ENCODE data around the gene EPS8L1.

EPS8L1 gene

GRCh38 chr19:55099557-55100506 is 24.2 kb downstream of the EPS8L1 start:
- Histone ChIP-seq H3K79me2 (ENCODE audit: insufficient read depth, low read length) (no peaks in the 10 kb centered on the region), H3F3A (ENCODE audit: insufficient read depth, low read length) (no peaks in the 10 kb centered on the region), H3K4me3 (ENCODE audit: low read depth, low read length, poor library complexity, severe bottlenecking) (no peak overlapping the region), H4K20me1 (ENCODE audit: insufficient read depth, low read length) (no peaks in the 10 kb centered on the region), H3K36me3 (ENCODE audit: insufficient read depth, low read length) (peaks cover 20% of the 10 kb centered on the region), H3K4me1 (ENCODE audit: insufficient read depth, low read length, severe bottlenecking) (peaks cover 11% of the 10 kb centered on the region), H3K27ac (ENCODE audit: low read depth, low read length, poor library complexity, severe bottlenecking) (no peak overlapping the region), H3K9me3 (ENCODE audit: low read length) (peaks cover 4% of the 10 kb centered on the region; the same call in 1 of the 2 replicates), H3K9ac (ENCODE audit: low read length) (no peak overlapping the region), H3K27me3 (ENCODE audit: insufficient read depth, low read length) (no peaks in the 10 kb centered on the region), H3K4me2 (ENCODE audit: low read length) (no peak overlapping the region), H2AFZ (ENCODE audit: low read length) (no peak overlapping the region), H3K9me2 (ENCODE audit: low read depth, low read length) (no peaks in the 10 kb centered on the region)
- TF ChIP-seq, protein P1, sequence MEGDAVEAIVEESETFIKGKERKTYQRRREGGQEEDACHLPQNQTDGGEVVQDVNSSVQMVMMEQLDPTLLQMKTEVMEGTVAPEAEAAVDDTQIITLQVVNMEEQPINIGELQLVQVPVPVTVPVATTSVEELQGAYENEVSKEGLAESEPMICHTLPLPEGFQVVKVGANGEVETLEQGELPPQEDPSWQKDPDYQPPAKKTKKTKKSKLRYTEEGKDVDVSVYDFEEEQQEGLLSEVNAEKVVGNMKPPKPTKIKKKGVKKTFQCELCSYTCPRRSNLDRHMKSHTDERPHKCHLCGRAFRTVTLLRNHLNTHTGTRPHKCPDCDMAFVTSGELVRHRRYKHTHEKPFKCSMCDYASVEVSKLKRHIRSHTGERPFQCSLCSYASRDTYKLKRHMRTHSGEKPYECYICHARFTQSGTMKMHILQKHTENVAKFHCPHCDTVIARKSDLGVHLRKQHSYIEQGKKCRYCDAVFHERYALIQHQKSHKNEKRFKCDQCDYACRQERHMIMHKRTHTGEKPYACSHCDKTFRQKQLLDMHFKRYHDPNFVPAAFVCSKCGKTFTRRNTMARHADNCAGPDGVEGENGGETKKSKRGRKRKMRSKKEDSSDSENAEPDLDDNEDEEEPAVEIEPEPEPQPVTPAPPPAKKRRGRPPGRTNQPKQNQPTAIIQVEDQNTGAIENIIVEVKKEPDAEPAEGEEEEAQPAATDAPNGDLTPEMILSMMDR (IDR thresholded peaks at IDR 0.05; ENCODE audit: low read length), result peak; percentile 43; the same call in 1 of the 2 replicates
- no peak for TF ChIP-seq EZH2 (IDR thresholded peaks at IDR 0.05; ENCODE audit: borderline replicate concordance, low read length)

- Histone ChIP-seq H3K9me3 (ENCODE audit: low read length) (peaks cover 4% of the 10 kb centered on the region; the same call in 1 of the 2 replicates), H3K4me2 (ENCODE audit: low read length) (no peak overlapping the region), H3K9ac (ENCODE audit: low read length) (no peak overlapping the region), H3K4me3 (ENCODE audit: low read depth, low read length, poor library complexity, severe bottlenecking) (no peak overlapping the region), H3K4me1 (ENCODE audit: insufficient read depth, low read length, severe bottlenecking) (peaks cover 11% of the 10 kb centered on the region), H3K36me3 (ENCODE audit: insufficient read depth, low read length) (peaks cover 19% of the 10 kb centered on the region), H3K27me3 (ENCODE audit: insufficient read depth, low read length) (no peaks in the 10 kb centered on the region), H3K79me2 (ENCODE audit: insufficient read depth, low read length) (no peaks in the 10 kb centered on the region), H4K20me1 (ENCODE audit: insufficient read depth, low read length) (no peaks in the 10 kb centered on the region), H2AFZ (ENCODE audit: low read length) (no peak overlapping the region), H3K27ac (ENCODE audit: low read depth, low read length, poor library complexity, severe bottlenecking) (no peak overlapping the region), H3K9me2 (ENCODE audit: low read depth, low read length) (no peaks in the 10 kb centered on the region), H3F3A (ENCODE audit: insufficient read depth, low read length) (no peaks in the 10 kb centered on the region)
- TF ChIP-seq, protein P1 (IDR thresholded peaks at IDR 0.05; ENCODE audit: low read length), result no peak
- TF ChIP-seq EZH2 (IDR thresholded peaks at IDR 0.05; ENCODE audit: borderline replicate concordance, low read length), result no peak
Measured at GRCh38 chr19:55101261-55101660, 25.6 kb downstream of the EPS8L1 start.

DNA sequence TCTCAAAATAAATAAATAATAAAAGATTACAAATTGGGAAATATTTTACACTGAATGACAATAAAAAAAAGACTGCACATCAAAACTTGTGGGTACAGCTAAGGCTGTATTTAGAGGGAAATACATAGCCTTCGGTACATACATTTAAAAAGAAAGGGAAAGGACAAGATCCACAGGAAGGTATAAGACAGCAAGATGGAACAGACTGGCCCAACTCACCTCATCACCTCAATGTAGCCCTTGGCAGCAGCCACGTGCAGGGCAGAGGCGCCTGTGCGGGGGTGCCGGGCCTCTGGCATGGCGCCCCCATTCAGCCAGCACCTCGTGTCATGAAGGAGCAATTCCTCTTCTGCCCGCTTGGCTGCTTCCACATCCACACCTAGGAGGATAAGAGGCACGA is 27.5 kb downstream of the EPS8L1 start:
- Histone ChIP-seq H3K4me1 (ENCODE audit: insufficient read depth, low read length, severe bottlenecking) (peaks cover 5% of the 10 kb centered on the region), H4K20me1 (ENCODE audit: insufficient read depth, low read length) (no peaks in the 10 kb centered on the region), H3K4me3 (ENCODE audit: low read depth, low read length, poor library complexity, severe bottlenecking) (no peak overlapping the region), H3K9me2 (ENCODE audit: low read depth, low read length) (no peaks in the 10 kb centered on the region), H3K36me3 (ENCODE audit: insufficient read depth, low read length) (peaks cover 19% of the 10 kb centered on the region), H3K4me2 (ENCODE audit: low read length) (no peak overlapping the region), H3K27me3 (ENCODE audit: insufficient read depth, low read length) (no peaks in the 10 kb centered on the region), H3K9ac (ENCODE audit: low read length) (no peak overlapping the region), H2AFZ (ENCODE audit: low read length) (no peak overlapping the region), H3F3A (ENCODE audit: insufficient read depth, low read length) (no peaks in the 10 kb centered on the region), H3K79me2 (ENCODE audit: insufficient read depth, low read length) (no peaks in the 10 kb centered on the region), H3K9me3 (ENCODE audit: low read length) (peaks cover 4% of the 10 kb centered on the region; the same call in 1 of the 2 replicates), H3K27ac (ENCODE audit: low read depth, low read length, poor library complexity, severe bottlenecking) (no peak overlapping the region)
- TF ChIP-seq EZH2 (IDR thresholded peaks at IDR 0.05; ENCODE audit: borderline replicate concordance, low read length), result no peak
- TF ChIP-seq, protein P1 (IDR thresholded peaks at IDR 0.05; ENCODE audit: low read length), result no peak
